HG03460 (cell line): Measurements from ENCODE around the gene EFNA2.

ENCODE experiments used
- ATAC-seq: cut with Tn5 transposase; IDR thresholded peaks from one replicate; pipeline ENCODE4 v1.9.1; 2021; ENCODE audit not compliant: unreplicated experiment

Gene EFNA2

GRCh38 chr19:1283207-1283916 lies 2.3 kb upstream of the EFNA2 start:
- no peak for ATAC-seq

GRCh38 chr19:1283917-1284292 lies 1.8 kb upstream of the EFNA2 start:
- no peak for ATAC-seq

- ATAC-seq: no peak
Measured at GRCh38 chr19:1284293-1284978, 1.2 kb upstream of the EFNA2 start.

- ATAC-seq: no peak
Measured at GRCh38 chr19:1284979-1285736, 515 bp upstream of the EFNA2 start.

- ATAC-seq: no peak
Measured at GRCh38 chr19:1286487-1287353, 1.0 kb downstream of the EFNA2 start.

- no peak for ATAC-seq
Measured at GRCh38 chr19:1287354-1288225, 1.9 kb downstream of the EFNA2 start.

GRCh38 chr19:1288226-1288612 lies 2.5 kb downstream of the EFNA2 start:
- ATAC-seq: no peak

GRCh38 chr19:1288833-1289685 lies 3.4 kb downstream of the EFNA2 start:
- ATAC-seq: no peak

GRCh38 chr19:1289686-1290025 lies 4.0 kb downstream of the EFNA2 start:
- ATAC-seq: no peak

- no peak for ATAC-seq
Measured at GRCh38 chr19:1290196-1290702, 4.6 kb downstream of the EFNA2 start.

GRCh38 chr19:1290703-1291651 lies 5.3 kb downstream of the EFNA2 start:
- no peak for ATAC-seq

- ATAC-seq: no peak
Measured at GRCh38 chr19:1291761-1292418, 6.2 kb downstream of the EFNA2 start.

GRCh38 chr19:1292419-1293151 lies 6.9 kb downstream of the EFNA2 start:
- ATAC-seq: no peak

GRCh38 chr19:1293782-1294604 lies 8.3 kb downstream of the EFNA2 start:
- no peak for ATAC-seq

GRCh38 chr19:1294688-1295087 lies 9.0 kb downstream of the EFNA2 start:
- no peak for ATAC-seq
